Coronary artery (tissue), 2 donors: ENCODE results near the gene RLN2.

Experiments
- DNase-seq: peaks from one replicate; pipeline ENCODE4 v3.0.0-alpha.2; 2017; ENCODE audit warnings: low spot score
- H3K27ac ChIP-seq, 2 donors: fragments of 200-600 bp; sonication (generic); one replicate each; pipeline ENCODE4 v1.5.1; 2016 to 2019
- H3K4me3 ChIP-seq: fragments of 200-600 bp; sonication (generic); 2 replicates; pipeline ENCODE4 v1.5.1; 2016; ENCODE audit warnings: mild to moderate bottlenecking, moderate library complexity
- TF ChIP-seq, protein P1 (sequence below): fragments of 200-600 bp; sonication (generic); IDR thresholded peaks from one replicate; pipeline ENCODE4 v1.5.1; 2019; ENCODE audit warnings: antibody characterized with exemption

Gene RLN2

DNA sequence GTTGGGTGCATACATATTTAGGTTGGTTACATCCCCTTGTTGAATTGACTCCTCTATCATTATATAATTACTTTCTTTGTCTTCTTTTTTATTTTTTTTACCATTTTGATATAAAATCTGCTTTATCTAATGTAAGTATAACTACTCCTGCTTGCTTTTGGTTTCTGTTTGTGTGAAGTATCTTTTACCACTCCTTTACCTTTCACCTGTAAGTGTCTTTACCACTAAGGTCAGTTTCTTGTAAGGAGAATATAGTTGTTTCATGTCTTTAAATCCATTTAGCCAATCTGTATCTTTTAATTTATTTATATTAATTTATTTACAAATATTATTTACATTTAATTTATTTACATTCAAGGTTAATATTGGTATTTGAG, 40.3 kb downstream of the RLN2 start:
- no peak overlapping the region for H3K27ac ChIP-seq
- no peak overlapping the region for H3K4me3 ChIP-seq
- TF ChIP-seq, protein P1, sequence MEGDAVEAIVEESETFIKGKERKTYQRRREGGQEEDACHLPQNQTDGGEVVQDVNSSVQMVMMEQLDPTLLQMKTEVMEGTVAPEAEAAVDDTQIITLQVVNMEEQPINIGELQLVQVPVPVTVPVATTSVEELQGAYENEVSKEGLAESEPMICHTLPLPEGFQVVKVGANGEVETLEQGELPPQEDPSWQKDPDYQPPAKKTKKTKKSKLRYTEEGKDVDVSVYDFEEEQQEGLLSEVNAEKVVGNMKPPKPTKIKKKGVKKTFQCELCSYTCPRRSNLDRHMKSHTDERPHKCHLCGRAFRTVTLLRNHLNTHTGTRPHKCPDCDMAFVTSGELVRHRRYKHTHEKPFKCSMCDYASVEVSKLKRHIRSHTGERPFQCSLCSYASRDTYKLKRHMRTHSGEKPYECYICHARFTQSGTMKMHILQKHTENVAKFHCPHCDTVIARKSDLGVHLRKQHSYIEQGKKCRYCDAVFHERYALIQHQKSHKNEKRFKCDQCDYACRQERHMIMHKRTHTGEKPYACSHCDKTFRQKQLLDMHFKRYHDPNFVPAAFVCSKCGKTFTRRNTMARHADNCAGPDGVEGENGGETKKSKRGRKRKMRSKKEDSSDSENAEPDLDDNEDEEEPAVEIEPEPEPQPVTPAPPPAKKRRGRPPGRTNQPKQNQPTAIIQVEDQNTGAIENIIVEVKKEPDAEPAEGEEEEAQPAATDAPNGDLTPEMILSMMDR: no peak
- no peak for DNase-seq

DNA sequence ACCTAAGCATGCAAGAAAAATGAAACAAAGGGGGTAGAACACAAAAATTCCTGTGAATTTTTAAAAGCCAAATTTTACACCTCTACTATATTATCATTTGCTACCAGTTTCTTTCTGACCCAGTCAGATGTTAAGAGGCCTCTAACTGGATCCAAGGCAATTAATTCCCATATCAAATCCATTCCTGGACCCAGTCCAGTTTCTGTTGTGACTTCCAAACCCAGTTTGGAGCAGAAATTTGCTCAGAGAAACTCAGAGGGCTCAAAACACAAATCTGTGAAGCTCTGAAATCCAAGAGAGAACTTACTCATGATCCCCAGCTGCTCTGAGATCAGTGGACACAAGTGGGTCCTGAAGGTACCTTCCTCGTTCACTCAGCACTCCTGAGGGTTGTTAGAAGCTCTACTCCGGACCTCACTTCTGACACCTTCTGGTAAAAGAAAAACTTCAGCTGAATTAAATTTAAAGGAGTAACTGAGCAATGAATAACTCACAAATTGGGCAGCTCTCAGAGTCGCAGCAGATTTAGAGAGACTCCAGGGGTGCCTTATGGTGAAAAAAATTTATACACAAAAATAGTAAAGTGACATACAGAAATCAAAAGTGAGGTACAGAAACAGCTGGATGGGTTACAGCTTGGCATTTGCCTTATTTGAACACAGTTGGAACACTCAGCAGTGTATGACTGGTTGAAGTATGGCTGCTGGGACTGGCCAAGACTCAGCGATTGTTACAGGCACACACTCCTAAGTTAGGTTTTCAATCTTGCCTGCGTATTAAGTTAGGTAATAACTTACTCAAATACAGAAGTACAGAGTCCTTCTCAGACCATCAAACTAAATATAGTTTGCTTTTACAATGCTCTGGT, 40.9 kb downstream of the RLN2 start:
- no peak for DNase-seq
- no peak overlapping the region for H3K27ac ChIP-seq
- TF ChIP-seq, protein P1: no peak
- H3K4me3 ChIP-seq: no peak overlapping the region
